ENCODE data around the gene ISM1. TPM values are rescaled to one million over a fixed set of nuclear protein-coding genes. Genes with fewer than 3 reads are reported as not detected.

The ISM1 gene
- total RNA-seq, 1 experiment from 2014 or later = 0.46 TPM

- no peak for DNase-seq (ENCODE audit: low read depth)
Observed at GRCh38 chr20:13313201-13313600, 92.1 kb downstream of the ISM1 start.

GRCh38 chr20:13317439-13317838 lies 96.4 kb downstream of the ISM1 start:
- no peak for DNase-seq (ENCODE audit: low read depth)

GRCh38 chr20:13318871-13319521 lies 97.9 kb downstream of the ISM1 start:
- no peak for DNase-seq (ENCODE audit: low read depth)

DNA sequence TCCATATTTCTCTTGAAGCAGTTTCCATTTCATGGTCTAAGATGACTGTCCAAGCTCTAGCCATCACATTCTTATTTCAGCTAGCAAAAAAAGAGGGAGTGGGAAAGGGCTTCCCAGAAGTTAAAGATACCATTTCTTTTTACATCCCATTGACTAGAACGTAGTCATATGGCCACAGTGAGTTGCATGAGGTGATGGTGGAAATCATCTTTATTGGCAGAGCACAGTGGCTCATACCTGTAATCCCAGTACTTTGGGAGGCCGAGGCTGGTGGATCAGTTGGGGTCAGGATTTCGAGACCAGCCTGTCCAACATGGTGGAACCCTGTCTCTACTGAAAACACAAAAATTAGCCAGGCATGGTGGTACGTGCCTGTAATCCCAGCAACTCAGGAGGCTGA lies 99.6 kb downstream of the ISM1 start:
- DNase-seq (ENCODE audit: low read depth) = no peak

DNA sequence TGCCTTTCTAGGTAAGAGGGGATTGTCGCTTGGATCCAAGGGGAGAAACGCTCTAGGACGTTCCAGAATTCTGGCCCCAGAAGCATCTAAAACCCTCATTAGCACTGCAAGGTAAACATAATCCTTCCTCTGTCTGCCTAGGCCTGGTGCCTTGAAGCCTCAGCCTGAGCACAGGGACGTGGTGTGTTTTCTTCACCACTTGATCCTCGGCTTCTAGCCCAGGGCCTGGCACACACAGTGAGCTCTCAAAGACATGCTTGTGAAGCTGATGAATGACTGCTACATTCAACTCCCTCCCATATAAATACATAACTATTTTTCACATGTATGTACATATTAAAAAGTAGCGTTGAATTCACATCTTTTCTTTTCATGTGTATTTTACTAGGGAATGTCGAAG lies 100.3 kb downstream of the ISM1 start:
- no peak for DNase-seq (ENCODE audit: low read depth)

- DNase-seq (ENCODE audit: low read depth) = no peak
Observed at GRCh38 chr20:13322198-13322597, 101.1 kb downstream of the ISM1 start.

GRCh38 chr20:13322621-13323020 lies 101.5 kb downstream of the ISM1 start:
- no peak for DNase-seq (ENCODE audit: low read depth)

- peak; percentile 44 for DNase-seq (ENCODE audit: low read depth)
Observed at GRCh38 chr20:13325033-13325432, 104.0 kb downstream of the ISM1 start.

DNA sequence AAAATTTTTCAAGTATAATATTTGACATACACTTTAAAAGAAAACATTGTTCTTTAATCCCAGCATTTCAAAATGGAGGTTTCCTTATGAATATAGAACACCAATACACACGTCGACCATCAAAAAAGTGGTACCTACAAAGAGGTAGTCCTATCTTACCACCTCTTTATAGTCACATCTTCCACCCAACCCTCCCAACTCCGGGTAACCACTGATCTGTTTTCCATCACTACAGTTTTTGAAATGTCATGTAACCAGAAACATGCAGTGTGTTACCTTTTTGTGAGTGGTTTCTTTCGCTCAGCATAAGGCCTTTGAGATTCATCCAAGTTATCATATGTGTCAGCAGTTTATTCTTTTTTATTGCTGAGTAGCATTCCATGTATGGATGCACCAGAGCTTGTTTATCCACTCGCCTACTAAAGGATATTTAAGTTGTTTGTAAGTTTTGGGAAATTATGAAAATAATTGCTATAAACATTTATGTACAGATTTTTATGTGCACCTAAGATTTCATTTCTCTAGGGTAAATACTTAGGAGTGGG lies 104.8 kb downstream of the ISM1 start:
- DNase-seq (ENCODE audit: low read depth) = no peak

GRCh38 chr20:13331536-13331935 lies 110.5 kb downstream of the ISM1 start:
- DNase-seq (ENCODE audit: low read depth) = no peak

DNA sequence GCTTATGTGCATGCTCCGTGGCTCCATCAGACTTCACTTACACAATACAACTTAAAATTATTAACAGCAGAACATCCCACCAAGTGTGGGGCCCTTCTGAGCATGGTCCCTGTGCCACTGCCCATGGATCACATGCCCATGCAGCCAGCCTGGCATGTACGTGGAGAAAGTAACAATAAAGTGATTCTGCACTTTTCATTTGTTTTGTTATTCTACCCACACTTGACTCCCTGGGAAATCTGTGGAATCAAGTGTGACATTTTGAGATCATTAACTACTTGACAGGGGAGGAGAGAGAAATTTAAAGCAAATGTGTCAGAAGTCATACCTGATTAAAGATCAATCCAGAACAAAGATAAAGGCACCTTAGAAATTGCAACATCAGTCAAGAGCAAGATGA lies 112.0 kb downstream of the ISM1 start:
- no peak for DNase-seq (ENCODE audit: low read depth)

DNA sequence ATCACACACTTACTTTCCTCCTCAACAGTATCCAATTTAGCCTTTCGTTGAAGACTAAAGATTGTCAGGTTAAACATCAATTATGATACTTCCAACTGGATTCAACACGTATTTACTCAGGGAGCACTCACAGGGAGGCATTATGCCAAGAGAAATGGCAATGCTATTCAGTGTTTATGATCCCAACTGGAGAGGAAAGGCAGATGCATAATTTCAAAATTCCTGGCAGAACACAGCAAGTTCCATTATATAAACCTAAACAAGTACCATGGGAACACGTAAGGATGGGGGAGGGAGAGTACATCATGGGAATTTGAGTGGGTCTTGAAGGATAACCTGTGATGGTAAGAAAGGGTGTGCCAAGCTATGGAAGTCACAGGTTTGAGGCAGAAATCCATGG lies 112.7 kb downstream of the ISM1 start:
- no peak for DNase-seq (ENCODE audit: low read depth)

GRCh38 chr20:13336308-13337089 lies 115.4 kb downstream of the ISM1 start:
- peak; percentile 71 for DNase-seq (ENCODE audit: low read depth)

DNA sequence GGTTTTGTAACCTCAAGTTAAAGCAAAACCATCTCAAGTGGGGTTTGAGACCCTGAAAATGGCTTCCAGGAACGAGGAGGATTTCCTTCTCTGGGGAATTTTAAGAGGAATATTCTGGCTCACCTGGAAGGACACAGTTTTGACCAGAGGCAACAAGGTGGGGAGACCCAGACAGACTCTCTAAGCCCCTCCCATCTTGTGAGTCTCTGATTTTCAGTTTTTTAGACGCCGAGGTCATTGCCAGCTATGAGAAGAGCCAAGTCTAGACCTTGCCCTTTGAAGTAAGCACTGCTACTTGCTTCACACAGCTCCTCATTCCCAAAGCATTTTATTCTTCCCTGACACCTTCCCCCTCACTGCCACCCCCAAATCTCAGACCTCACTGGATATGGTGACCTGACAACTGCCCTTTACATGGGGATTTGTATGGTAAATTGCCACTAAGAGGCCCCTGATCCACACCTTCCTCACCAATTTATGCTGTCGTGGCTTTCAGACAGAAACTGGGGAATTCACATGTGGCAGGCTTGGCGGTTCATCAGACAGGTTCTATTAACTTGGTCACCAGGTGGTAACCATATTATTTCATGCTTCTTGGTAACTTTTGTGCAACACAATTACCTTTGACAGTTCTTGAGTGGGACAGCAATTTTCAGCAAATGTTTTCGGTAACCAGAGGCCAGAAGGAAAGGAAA lies 116.2 kb downstream of the ISM1 start:
- no peak for DNase-seq (ENCODE audit: low read depth)

GRCh38 chr20:13338097-13338661 lies 117.1 kb downstream of the ISM1 start:
- no peak for DNase-seq (ENCODE audit: low read depth)

DNA sequence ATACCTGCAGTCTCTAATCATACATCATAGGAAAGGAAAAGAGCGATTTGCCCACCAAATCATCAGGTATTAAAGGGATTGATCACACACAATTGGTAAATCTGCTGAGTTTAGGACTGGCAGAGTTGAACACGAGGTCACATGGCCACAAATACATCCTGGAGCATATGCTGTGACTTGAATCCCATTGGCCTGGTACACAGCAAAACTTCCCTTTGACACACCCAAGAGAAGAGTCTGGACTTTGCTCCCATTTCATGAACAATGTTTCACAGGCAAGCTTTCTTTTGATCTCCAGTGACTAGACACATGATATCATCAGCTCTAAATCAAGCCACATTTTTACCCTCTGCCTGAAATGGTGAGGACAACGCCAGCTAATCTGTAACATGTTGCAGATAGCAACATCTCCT lies 117.9 kb downstream of the ISM1 start:
- no peak for DNase-seq (ENCODE audit: low read depth)

DNA sequence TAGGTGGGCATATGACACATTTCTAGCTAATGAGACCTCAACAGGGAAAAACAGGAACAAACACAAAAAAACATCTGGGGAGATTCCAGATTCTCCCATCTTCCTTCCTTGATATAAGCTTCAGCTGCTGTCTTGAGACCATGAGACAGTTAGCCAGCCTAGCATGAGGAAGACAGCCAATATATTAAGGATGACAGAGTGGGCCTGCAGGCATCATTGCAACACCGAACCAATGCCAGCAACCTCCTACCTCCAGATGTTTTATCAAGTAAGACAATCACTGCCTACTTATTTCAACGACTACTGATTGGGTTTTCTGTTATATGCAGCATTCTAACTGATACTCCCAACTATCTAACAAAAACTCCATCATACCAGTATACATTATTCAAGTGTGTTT lies 119.0 kb downstream of the ISM1 start:
- DNase-seq (ENCODE audit: low read depth) = no peak

DNA sequence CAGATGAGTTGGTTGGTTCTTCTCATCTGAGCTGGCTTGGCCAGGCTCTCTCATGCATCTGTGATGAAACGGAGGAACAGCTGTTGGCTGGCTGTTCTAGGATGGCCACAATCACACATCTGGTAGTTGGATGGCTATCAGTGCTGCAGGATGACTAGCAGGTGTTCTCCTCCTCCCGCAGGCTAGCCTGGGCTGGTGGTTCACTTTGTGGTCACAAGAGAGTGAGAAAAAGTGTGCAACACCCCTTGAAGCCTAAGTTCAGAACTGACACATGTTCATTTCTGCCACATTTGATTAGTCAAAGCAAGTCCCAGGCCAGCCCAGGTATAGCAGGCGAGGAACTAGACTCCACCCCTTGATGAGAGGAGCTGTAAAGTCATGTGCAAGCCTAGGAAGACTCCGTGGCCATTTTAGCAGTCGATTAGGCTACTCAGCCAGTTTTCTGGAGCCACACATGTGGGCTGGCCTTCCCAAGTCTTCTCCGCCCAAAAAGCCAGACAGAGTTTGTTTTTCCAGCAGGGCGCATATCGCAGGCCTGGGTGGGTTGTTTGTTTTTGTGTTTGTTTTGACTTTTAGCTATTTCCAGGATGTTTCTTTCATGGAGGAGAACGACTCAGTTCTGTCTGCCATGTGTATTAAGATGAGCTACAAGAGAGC lies 120.8 kb downstream of the ISM1 start:
- DNase-seq (ENCODE audit: low read depth) = no peak

DNA sequence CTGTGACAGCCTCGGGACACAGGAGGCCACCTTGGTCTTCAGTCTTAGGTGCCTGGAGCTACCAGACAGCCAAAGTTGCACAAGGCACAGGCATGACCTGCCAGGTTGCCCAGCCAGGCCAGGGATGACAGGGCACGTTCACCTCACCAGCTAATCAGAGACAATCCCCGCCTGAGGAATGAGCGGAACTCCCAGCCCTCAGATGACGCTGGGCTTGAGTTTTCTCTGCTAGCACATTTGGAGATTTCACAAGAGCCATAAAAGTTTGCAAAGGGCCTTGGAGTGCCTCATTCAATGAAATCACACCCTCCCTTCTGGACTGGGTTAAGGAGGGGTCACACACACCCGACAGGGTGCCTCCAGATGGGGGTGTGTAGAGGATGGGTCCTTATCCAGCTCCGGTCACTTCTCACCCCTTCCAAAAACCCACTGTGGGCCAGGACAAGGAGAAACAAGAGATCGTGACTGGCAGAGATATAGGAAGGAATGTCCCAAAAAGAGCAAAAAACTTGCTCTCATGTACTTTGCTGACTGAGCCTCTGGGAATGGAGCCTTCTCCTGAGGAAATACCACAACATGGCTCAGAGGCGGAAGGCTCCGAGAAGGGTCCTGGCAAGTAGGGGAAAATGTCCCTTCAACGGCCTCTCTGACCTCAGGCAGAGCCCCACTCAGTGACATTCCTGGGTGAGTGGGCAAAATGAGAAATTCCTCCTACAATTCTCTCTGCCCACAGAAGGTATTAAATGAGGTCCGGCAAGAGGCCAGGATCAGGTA lies 121.6 kb downstream of the ISM1 start:
- no peak for DNase-seq (ENCODE audit: low read depth)

DNA sequence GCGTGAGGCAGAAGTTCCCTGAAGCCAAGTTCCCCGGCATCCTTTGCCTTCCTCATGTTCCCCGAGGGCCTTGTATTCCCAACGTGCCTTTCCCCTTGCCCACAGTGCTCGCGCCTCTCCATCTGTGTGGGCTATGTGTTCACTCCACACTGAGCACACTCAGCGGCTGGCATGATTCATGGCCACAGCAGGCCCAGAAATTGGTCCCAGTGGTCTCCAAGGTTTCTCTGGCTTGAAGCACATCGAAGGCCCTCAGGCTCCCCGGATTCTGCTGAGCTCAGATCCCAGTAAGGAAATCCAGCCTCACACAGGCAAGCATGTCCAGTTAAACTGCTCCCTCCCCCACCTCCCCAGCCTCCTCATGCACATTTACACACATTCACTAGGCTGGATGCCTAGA lies 123.6 kb downstream of the ISM1 start:
- DNase-seq (ENCODE audit: low read depth) = no peak

Data from Daoy (cell line).